Fibroblast of skin of right biceps (primary cell): ENCODE measurements around the gene RAD17.
"Not testable (repeated sequence)": the region's sequence is repeated elsewhere in the genome, so short reads cannot be mapped to it uniquely, and the experiment has no call there.

Experiments
- DNase-seq: peaks from one replicate; pipeline ENCODE4 v3.0.0-alpha.2; 2013

Gene RAD17

GRCh38 chr5:69404659-69405330, 35.2 kb downstream of the RAD17 start:
- DNase-seq = no peak

- DNase-seq = peak; percentile 26
Measured at GRCh38 chr5:69414885-69415583, 45.4 kb downstream of the RAD17 start, which contains the start of gene MARVELD2. Gene MARVELD2 (plus strand): TSS chr5:69415116. CDS start chr5:69419386, 4,270 bp downstream.

GRCh38 chr5:69415584-69415958, 46.0 kb downstream of the RAD17 start:
- no peak for DNase-seq

GRCh38 chr5:69416180-69416579, 46.6 kb downstream of the RAD17 start:
- no peak for DNase-seq

GRCh38 chr5:69416699-69417098, 47.1 kb downstream of the RAD17 start:
- no peak for DNase-seq

- no peak for DNase-seq
Measured at GRCh38 chr5:69418554-69418953, 48.9 kb downstream of the RAD17 start.

- DNase-seq = no peak
Measured at GRCh38 chr5:69431424-69432303, 62.0 kb downstream of the RAD17 start.

GRCh38 chr5:69432412-69433206, 63.0 kb downstream of the RAD17 start:
- no peak for DNase-seq

GRCh38 chr5:69435276-69435884, 65.8 kb downstream of the RAD17 start:
- DNase-seq = peak; percentile 8

GRCh38 chr5:69444127-69444754, 74.6 kb downstream of the RAD17 start:
- no peak for DNase-seq

GRCh38 chr5:69449511-69449910, 79.9 kb downstream of the RAD17 start:
- DNase-seq = no peak

GRCh38 chr5:69450116-69450515, 80.5 kb downstream of the RAD17 start:
- peak; percentile 89 for DNase-seq

- not testable (repeated sequence) for DNase-seq
Measured at GRCh38 chr5:69450527-69450926, 80.9 kb downstream of the RAD17 start.

- no peak for DNase-seq
Measured at GRCh38 chr5:69451941-69452647, 82.5 kb downstream of the RAD17 start.

GRCh38 chr5:69453487-69453886, 83.9 kb downstream of the RAD17 start:
- DNase-seq = not testable (repeated sequence)

GRCh38 chr5:69454460-69455249, 85.0 kb downstream of the RAD17 start:
- no peak for DNase-seq

GRCh38 chr5:69455428-69455988, 85.9 kb downstream of the RAD17 start:
- not testable (repeated sequence) for DNase-seq

GRCh38 chr5:69462170-69462569, 92.6 kb downstream of the RAD17 start:
- no peak for DNase-seq
